ENCODE measurements around the gene COX17.

DNA sequence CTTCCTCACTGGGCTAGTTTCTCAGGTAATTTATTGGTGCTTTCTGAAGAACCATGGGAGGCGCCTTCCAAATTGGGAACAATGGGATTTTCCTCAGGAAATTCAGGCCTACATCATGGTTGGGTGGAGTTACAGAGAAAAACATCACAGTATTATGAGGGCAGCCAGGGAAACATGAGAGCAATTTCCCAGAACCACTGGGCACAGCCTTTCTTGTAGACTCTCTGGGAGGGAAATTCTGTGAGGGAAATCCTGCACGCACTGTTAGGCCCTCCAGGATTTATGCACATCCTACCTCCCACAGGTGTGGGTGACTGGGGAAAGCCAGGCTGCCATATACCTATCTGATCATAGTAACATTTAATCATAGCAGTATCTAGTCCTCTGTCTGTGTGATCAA, 30.0 kb downstream of the COX17 start:
- no peak for TF ChIP-seq EZH2 (IDR thresholded peaks at IDR 0.05; ENCODE audit: low read length)
- TF ChIP-seq, protein P1, sequence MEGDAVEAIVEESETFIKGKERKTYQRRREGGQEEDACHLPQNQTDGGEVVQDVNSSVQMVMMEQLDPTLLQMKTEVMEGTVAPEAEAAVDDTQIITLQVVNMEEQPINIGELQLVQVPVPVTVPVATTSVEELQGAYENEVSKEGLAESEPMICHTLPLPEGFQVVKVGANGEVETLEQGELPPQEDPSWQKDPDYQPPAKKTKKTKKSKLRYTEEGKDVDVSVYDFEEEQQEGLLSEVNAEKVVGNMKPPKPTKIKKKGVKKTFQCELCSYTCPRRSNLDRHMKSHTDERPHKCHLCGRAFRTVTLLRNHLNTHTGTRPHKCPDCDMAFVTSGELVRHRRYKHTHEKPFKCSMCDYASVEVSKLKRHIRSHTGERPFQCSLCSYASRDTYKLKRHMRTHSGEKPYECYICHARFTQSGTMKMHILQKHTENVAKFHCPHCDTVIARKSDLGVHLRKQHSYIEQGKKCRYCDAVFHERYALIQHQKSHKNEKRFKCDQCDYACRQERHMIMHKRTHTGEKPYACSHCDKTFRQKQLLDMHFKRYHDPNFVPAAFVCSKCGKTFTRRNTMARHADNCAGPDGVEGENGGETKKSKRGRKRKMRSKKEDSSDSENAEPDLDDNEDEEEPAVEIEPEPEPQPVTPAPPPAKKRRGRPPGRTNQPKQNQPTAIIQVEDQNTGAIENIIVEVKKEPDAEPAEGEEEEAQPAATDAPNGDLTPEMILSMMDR (optimal IDR thresholded peaks at IDR 0.05 in 1 of 3, IDR thresholded peaks at IDR 0.05 in 1 of 3, conservative IDR thresholded peaks at IDR 0.05 in 1 of 3; ENCODE audit: extremely low read depth in 1 of 3, insufficient read depth in 2 of 3, low read length in 3 of 3): no peak

Measured in keratinocyte (primary cell).